GM19035 (cell line): ENCODE data around the gene OR5K1.
A peak's percentile ranks its signal among the peaks of the same experiment; 100 is the strongest.

ENCODE experiments used
- ATAC-seq: cut with Tn5 transposase; IDR thresholded peaks from one replicate; pipeline ENCODE4 v1.9.1; 2021; ENCODE audit not compliant: unreplicated experiment

OR5K1 gene

DNA sequence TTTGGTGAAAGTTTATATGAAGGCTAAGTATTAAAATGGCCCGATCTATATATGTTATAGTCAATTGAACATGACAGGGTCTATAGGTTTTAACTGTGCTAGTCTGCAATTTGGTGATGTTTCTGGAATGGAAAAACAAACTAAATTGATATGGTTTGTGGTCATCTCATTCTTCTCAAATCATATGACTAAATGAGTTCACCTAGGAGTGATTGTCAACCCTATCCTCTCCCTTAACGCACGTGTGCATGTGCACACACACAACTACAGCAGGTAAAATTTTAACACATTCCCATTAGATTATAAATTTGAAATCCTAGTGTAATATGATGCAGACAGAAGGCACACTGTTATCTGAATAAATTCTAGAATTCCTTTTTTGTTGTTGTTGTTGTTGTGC, 50.7 kb downstream of the OR5K1 start:
- no peak for ATAC-seq

DNA sequence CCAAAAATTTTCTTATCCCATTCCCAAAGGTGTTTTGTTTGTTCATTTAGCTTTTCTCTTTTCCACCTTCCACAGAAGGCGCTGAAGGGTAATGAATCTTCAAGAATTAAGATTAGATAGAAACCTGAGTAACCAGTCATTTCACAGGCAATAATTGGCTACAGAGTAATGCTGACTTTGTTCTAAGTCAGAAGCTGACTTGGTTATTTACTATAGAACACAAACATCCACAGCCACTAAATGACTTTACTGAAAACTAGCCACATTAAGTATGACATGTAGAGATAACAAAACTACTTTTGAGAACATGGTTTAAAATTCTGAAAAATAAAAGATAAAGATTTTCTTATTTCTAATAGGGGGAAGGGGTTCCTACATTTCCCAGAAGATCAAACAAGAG, 51.9 kb downstream of the OR5K1 start:
- ATAC-seq, result no peak

DNA sequence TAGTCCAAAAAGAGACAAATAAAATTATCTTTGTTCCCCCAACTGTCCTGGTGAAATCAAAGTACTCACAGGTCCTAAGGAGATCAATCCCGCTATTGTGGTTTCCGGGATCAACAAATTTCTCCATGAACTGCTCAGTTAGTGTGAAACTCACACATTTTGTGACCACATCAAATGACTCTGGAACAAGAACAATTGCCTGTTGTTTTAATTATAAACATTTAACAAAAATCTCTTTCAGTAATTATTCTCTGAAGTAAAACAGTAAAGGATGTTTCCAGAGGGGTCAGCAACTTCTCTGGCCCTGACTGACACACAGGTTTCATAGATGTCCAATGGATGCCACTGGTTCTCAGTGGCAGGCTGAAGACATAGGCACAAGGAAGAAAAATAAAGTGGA, 55.8 kb downstream of the OR5K1 start:
- no peak for ATAC-seq

DNA sequence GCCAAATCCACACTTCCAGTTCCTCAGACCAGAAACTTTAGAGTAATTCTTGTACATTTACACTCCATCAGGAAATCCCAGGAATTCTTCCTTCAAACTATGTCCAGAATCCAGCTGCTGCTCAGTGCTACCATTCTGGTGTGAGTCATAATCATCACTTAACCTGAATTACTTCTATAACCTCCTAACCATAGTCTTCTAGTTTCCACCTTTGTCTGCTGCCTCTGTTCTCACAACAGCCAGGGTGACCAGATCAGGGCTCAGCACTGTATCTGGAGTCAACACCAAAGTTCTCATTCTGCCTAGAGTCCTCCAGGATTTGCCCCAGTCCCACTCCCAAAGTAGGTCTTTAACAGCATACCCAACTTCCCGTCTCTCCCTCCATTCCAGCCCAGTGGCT, 56.4 kb downstream of the OR5K1 start:
- no peak for ATAC-seq

DNA sequence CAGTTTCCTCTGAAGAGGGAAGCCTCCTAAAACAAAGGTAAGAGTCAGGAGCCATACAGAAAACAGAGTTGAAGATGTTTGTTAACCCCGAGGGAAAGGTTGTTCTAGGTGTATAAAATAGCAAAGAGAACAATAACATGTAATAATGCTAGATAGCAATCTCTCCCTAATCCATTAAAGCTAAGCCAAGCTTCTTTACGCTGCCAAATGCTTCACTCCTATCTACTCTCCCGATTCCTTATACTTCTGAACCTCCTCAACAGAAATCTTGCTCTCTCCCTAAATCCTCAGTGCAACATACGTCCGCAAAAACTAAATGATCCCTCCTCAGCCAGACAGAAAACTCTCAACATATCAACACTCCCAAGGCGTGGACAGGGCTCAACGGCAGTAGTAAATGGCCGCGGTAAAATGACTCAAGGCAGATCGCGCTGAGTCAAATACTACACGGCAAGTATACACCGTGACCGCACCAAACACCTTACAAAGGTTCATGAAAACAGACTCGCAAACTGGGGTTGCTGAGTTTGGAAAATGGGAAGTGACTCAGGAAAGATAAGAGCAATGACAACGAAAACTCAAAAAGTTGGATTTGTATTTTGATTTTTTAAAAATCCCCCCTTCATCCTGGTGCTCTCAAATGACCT, 59.0 kb downstream of the OR5K1 start:
- peak; percentile 46 for ATAC-seq
